Uterus (tissue), 2 donors: ENCODE measurements around the gene AGMO.

Experiments
- POLR2A ChIP-seq, 2 donors: fragments of 450-650 bp; IDR thresholded peaks; one replicate each; pipeline ENCODE4 v1.6.1; 2016; ENCODE audit warnings: antibody characterized with exemption in 2 of 2, mild to moderate bottlenecking in 1 of 2, moderate library complexity in 1 of 2
- TF ChIP-seq, protein P1 (sequence below), 4 experiments: fragments of 200-600 bp in 2 of 4; fragments of 450-650 bp in 2 of 4; sonication (generic) in 2 of 4; IDR thresholded peaks; one replicate each; pipeline ENCODE4 v1.5.1; 2016 to 2019; ENCODE audit warnings: antibody characterized with exemption in 4 of 4, mild to moderate bottlenecking in 2 of 4, moderate library complexity in 1 of 4

DNA sequence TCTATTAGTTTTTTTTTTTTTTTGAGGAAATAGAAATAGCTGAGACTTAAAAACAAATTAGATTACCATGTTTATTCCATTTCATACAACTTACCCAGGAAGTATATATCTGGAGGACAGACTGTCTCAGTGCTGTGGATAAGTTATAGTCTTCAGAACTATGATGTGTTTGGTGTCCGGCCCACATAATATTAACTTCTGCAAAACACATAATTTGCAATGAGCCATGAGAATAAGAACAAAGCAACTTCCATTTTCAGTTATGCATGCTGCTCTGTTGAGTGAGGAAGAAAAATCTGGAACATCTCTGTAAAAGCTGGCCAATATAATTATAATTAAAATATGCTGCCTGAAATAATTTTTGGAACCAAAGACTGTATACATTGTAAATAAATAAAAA is 130.9 kb downstream of the AGMO start:
- no peak for TF ChIP-seq POLR2A (IDR thresholded peaks at IDR 0.05)
- TF ChIP-seq, protein P1, sequence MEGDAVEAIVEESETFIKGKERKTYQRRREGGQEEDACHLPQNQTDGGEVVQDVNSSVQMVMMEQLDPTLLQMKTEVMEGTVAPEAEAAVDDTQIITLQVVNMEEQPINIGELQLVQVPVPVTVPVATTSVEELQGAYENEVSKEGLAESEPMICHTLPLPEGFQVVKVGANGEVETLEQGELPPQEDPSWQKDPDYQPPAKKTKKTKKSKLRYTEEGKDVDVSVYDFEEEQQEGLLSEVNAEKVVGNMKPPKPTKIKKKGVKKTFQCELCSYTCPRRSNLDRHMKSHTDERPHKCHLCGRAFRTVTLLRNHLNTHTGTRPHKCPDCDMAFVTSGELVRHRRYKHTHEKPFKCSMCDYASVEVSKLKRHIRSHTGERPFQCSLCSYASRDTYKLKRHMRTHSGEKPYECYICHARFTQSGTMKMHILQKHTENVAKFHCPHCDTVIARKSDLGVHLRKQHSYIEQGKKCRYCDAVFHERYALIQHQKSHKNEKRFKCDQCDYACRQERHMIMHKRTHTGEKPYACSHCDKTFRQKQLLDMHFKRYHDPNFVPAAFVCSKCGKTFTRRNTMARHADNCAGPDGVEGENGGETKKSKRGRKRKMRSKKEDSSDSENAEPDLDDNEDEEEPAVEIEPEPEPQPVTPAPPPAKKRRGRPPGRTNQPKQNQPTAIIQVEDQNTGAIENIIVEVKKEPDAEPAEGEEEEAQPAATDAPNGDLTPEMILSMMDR (IDR thresholded peaks at IDR 0.05), result no peak
